Activated T-helper 1 cell treated with Interleukin-2 at 50 U/mL for 16 hours (primary cell): ENCODE measurements around the gene ANKDD1A.
A peak's percentile ranks its signal among the peaks of the same experiment; 100 is the strongest.

ENCODE experiments used
- DNase-seq: peaks from one replicate; pipeline ENCODE4 v3.0.0-alpha.2; 2020; ENCODE audit warnings: low read depth

Gene ANKDD1A

GRCh38 chr15:64911311-64912186 is at the start of gene ANKDD1A:
TSS of gene ANKDD1A (plus strand) at chr15:64911902. CDS start at chr15:64911931, 29 bp downstream.
- no peak for DNase-seq

GRCh38 chr15:64861960-64862359 is 49.7 kb upstream of the ANKDD1A start:
- no peak for DNase-seq

- no peak for DNase-seq
Measured at GRCh38 chr15:64862408-64862807, 49.3 kb upstream of the ANKDD1A start.

DNA sequence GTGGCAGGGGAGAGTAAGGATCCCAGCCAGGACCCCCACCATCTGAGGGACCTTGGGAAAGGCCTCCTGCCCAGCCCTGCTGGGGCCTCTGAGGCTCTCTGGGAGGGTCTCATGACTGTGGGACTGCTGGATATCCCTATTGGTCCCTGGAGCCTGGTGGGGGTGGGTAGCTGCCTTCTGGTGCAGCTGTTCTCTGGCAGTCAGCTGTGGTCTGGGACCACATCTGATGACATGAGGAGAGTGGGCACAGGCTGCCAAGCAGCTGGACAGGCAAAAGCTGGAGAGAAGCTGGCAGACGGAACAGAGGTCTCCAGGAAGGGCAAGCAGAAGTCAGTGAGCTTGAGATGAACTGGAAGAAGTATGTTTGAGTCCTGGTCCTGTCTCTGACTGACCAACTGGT is 47.6 kb upstream of the ANKDD1A start:
- DNase-seq = no peak

GRCh38 chr15:64865126-64865997 is 46.3 kb upstream of the ANKDD1A start:
- DNase-seq = no peak

- no peak for DNase-seq
Measured at GRCh38 chr15:64865998-64866520, 45.6 kb upstream of the ANKDD1A start.

- no peak for DNase-seq
Measured at GRCh38 chr15:64869501-64869900, 42.2 kb upstream of the ANKDD1A start.

DNA sequence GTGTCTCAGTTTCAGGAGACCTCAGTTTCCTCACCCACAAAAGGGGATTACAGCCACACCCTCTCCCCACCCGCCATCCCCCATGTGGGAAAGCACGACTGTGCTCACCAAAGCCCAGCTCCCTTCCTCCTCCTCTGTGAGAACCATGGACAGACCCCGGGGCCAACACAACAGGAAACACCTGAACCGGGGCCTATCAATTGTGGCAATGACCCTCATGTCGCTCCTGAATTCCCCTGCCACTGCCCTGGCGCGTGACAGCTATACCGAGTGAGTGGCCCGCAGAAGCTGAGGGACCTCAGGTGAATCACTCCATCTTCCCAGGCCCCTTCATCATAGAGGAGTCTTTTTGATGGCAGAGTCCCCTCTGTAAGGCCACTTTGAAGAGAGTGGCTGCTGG is 41.3 kb upstream of the ANKDD1A start:
- DNase-seq = no peak

GRCh38 chr15:64875641-64876223 is 36.0 kb upstream of the ANKDD1A start:
- DNase-seq = no peak

GRCh38 chr15:64877435-64877834 is 34.3 kb upstream of the ANKDD1A start:
- DNase-seq = no peak

DNA sequence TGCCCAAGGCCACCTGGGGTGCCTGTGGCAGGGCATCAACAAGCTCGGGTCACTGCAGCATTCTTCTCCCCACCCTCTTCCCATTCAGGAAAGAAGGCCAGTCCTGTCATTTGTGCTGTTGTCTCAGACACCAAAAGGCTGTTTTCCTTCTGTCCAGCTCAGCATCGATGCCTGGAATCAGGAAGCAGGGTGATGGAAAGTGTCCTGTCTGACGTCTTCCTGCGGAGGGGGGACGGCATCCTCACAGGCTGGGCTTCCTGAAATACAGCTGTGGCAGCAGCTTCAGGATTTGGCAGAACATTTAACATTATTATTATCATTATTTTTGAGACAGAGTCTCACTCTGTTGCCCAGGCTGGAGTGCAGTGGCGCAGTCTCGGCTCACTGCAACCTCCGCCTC is 33.0 kb upstream of the ANKDD1A start:
- no peak for DNase-seq

- no peak for DNase-seq
Measured at GRCh38 chr15:64883100-64883581, 28.6 kb upstream of the ANKDD1A start.

DNA sequence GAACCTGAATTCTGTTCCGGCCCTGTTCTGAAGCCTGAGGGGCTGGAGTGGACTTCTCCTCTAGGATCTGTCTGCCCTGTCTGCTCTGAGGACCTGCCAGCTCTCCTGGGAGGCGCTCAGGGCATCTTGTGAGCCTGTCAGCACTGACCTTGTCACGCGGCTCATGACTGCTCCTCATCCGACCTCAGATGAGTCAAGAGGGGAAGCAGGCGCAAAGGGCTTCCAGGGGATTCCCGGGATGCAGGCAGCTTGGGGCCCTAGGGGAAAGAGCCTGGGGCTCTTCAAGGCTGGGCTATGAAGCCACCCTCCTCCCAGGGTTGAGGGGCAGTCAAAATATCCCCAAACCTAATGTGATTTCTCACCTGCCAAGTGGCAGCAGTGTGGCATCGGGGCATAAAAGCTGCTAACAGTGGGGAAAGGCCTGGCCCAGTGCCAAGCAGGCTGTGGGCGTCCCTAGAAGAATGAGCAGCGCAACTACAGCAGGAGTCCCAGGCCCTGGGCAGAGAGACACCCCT is 27.6 kb upstream of the ANKDD1A start:
- DNase-seq = peak; percentile 46

DNA sequence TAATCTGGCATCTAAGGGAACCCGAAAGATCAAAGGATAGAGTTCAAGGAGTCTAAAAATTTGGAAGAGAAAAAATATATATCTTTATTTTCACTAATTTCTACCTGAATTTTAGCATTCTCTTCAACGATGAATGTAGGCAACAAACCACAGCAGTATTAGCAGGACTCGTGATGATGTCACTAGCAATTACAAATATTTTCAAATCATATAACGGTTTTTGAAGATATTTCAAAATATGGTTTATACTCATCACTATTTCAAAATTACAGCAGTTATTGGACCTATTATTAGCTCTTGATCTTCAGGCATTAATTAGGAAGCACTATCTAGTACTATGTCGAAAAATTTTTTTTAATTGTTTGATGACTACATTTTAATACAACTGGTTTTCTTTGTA is 27.0 kb upstream of the ANKDD1A start:
- no peak for DNase-seq

GRCh38 chr15:64888336-64888735 is 23.4 kb upstream of the ANKDD1A start:
- DNase-seq = no peak

- no peak for DNase-seq
Measured at GRCh38 chr15:64891561-64891960, 20.1 kb upstream of the ANKDD1A start.

- no peak for DNase-seq
Measured at GRCh38 chr15:64892847-64893403, 18.8 kb upstream of the ANKDD1A start.

DNA sequence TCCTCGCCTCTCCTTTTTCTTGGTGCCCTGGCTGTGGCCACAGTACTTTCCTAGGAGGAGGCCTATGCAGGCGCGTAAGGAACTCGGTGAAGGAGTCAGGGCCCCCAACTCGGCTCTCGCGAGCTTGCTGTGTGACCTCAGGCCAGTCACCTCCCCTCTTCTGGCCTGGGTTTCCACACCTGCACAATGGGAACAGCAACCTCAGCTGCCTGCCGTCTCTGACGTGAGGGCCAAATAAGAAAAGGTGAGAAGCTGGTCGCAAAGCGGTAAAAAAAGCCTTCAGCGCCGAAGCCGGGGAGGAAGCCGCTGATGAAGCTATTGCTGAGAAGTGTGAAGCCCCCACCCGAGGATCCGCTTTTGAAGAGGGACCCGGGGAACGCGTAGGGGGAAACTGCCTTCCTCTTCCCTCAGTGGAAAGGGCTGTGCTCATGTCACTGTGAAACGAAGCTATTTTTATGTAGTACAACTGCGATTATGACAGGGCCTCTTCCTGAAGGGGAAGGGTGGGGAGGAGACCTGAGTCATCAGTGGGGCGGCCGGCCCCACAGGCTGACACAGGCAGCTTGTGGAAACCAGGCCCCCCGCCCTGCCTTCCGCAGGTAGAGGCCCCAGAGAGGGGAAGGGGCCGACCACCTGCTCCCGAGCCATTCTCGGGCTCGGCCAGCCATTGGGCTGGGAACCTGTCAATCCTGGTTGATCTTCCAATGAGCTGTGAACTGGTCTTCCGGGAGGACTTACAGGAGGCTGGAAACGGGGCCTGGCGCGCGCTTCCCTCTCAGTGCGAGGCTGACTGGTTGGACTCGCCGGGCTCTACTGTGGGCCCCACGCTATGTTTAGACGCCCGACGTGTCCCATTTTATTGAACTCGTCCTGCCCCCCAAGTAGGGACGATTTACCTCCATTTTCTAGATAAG is 18.0 kb upstream of the ANKDD1A start:
- DNase-seq = peak; percentile 94

- DNase-seq = peak; percentile 84
Measured at GRCh38 chr15:64894395-64895056, 17.2 kb upstream of the ANKDD1A start.
